Activated CD8-positive, alpha-beta memory T cell treated with anti-CD3 and anti-CD28 coated beads, Interleukin-2, amount 50 U/mL, for 1 hour (primary cell): Measurements from ENCODE around the gene ARFGEF2.
"Not testable (repeated sequence)": the region's sequence is repeated elsewhere in the genome, so short reads cannot be mapped to it uniquely, and the experiment has no call there.

Source experiments
- DNase-seq: peaks from one replicate; pipeline ENCODE4 v3.0.0-alpha.2; 2020; ENCODE audit errors: extremely low read depth

Gene ARFGEF2

DNA sequence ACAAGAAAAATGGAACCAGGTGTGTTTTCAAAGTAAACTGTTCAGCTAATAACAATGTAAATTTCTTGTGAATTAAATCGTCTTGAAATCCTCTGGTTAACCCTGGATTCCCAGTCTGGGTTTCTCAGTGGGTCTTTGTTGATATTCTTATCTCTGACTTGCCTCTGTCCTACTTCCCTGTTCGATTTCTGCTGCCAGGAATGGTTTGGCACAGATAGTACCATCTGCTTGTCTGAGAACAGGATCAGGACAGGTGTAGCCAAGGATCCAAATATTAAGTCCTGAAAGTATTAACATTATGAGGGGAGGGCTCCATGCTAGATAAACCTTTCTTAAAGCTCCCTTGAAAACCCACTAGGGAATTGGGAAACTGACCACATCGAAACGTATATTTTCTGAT lies 30.1 kb downstream of the ARFGEF2 start:
- no peak for DNase-seq

DNA sequence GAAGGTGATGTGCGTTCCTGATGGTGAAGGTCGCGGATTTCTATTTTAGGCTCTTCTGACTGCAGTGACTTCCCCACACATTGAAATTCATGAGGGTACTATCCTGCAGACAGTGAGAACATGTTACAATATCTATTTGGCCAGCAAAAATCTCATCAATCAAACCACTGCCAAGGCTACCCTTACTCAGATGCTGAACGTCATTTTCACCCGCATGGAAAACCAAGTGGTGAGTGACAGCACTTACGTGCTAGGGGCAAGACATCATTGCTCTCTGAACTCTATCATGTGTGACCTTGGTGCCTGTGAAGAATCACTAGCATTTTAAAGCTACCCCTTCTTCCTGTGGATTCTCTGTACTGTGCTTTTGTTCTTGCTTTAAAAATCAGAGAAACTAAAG lies 31.1 kb downstream of the ARFGEF2 start:
- DNase-seq = no peak

DNA sequence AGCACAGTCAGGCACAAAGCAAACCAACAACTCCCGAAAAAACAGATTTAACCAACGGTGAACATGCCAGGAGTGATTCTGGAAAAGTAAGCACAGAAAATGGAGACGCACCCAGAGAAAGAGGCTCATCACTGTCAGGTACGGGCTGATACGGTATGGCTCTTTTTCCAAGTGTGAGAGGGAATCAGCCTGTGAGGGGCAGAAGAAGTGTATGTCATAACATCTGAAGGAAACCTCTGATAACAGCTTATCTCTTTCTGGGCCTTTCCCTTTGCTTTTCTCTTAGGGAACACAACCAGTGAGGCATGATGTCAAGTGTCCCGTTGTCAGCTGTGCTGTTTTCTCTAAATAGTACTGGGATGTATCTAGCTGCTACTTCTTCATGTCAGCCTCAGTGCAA lies 32.1 kb downstream of the ARFGEF2 start:
- DNase-seq = no peak

DNA sequence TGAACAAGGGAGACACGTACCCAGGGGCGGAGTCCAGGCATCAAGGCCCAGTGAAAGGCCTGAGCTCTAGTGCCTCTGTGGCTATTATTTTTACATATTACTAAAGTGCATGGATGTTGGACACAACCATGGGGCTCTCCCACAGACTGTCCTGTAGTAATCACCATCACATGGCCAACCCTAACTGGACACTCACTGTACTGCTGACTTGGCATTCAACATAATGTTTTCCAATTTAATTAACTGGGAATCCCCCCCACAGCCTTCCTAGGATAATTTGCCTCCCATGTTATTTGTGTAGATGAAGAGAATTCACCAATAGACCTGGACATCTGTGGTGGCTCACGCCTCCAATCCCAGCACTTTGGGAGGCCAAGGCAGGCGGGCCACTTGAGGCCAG lies 34.5 kb downstream of the ARFGEF2 start:
- no peak for DNase-seq

DNA sequence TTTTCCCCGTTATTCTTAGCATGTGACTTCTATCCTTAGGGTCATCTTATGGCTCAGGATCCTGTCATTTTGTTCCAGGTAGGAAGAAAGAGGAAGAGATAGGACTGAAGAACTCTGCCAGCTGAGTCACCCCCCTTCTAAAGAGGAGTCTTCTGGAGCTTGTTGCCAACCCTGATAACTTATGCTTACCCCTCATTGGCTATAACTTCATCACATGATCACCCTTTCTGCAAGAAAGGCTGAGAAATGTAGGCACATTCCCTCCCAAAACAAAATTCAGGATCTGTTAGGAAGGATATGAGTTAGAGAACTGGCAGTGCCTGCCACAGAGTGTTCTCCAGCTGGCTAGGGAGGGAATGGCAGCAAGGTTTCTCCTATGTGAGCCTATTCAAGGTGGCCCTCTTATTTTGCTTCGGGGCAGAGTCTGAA lies 35.6 kb downstream of the ARFGEF2 start:
- no peak for DNase-seq

DNA sequence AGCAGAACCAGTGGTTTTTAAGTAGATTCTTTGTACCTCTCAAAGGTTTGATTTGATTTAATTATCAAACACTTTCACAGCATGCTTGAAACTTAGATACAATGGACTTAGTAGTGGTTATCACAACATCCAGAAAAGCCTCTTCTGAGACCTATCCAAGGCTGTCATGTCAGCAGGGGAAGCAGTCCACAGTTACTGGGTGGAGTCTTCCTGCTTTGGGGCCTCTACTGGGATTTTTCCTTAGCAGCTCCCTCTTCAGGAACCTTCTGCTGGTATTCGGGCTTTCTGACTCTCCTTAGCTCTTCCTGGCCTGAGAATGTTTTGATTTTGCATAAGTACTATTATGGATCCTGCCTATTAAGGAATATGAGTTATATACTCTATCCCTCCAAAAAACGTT lies 36.0 kb downstream of the ARFGEF2 start:
- DNase-seq = no peak

DNA sequence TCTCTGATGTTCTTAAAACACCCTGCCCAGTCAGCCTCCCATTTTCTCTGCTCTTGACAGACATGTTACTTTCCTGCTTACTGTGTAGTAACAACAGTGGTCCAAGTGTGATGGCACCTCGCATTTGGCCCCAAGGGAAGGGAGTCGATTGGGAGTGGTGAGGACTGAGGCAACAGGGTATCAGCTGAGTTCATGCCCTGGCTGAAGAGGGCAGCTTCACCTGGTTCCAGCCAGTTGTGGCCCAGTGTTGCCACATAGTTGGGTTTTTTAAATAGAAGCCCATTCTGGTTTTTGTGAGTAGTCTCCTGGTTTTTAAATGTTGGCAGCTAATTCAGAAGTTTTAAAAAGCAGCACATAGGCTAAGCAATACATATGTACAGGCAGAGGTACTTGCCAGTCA lies 37.2 kb downstream of the ARFGEF2 start:
- DNase-seq = no peak

DNA sequence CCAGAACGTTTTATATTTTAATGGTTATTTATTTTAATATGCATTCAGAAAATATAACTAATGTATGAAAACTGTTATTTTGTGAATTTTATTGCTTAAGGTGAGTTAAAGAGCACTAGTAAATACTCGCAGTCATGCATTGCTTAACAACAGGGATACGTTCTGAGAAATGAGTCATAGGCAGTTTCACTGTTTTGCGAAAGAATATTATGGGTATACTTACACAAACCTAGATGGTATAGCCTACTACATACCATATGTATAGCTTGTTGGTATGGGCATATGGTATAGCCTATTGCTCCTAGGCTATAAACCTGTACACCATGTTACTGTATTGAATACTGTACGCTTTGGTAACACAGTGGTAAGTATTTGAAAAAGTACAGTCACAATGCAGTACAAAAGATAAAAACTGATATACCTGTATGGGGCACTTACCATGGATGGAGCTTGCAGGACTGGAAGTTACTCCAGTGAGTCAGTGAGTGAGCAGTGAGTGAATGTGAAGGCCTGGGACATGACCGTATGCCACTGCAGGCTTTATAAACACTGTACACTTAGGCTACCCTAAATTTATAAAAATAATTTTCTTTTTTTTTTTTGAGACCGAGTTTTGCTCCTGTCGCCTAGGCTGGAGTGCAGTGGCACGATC lies 38.5 kb downstream of the ARFGEF2 start:
- DNase-seq = no peak

DNA sequence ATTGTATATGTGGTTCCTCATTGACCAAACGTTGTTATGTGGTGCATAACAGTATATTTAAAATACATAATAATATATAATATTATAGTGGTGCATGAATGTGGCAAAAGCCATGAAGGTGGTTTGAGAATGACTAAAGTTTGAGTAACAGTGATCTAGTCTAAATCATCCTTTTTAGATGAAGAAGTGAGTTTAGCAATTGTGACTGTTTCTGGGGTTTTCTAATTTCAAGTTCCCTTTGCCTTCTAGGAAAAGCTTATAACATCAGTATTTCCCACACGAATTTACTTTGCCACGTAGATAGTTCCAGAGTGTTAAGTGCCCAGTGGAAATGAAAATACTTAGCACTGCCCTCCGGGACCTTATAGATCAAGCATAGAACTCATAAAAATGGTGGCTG lies 40.9 kb downstream of the ARFGEF2 start:
- DNase-seq = no peak

DNA sequence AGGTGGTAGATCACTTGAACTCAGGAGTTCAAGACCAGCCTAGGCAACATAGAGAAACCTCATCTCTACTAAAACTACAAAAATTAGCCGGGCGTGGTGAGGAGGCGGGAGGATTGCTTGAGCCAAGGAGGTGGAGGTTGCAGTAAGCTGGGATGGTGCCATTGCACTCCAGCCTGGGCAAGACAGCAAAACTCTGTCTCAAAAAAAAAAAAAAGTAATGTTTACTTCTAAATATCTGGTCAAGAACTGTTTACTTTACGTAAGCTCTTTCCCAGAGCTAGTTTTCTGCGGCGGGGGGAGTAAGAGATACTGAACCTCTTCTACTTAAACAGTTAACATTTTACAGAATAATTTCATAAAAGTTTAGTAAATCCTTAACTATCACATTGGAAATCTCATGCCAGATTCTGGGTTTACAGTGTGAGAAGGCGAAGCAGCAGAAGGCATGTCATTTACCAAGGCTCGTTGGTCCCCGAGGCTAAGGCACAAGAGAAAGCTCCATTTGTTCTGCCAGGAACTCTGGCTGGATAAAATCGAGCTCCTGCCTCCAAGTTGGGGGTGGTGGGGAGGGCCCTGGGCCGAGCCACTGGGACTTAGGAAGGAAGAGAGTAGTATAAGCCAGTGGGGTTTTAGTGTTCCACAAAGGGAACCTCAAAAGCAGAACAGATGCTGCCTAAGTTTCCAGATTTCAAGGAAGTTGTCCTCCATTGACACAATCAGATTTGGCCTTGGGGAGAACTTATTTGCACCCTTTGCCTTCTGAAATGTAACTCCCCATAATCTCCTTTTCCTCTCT lies 41.7 kb downstream of the ARFGEF2 start:
- DNase-seq = no peak

DNA sequence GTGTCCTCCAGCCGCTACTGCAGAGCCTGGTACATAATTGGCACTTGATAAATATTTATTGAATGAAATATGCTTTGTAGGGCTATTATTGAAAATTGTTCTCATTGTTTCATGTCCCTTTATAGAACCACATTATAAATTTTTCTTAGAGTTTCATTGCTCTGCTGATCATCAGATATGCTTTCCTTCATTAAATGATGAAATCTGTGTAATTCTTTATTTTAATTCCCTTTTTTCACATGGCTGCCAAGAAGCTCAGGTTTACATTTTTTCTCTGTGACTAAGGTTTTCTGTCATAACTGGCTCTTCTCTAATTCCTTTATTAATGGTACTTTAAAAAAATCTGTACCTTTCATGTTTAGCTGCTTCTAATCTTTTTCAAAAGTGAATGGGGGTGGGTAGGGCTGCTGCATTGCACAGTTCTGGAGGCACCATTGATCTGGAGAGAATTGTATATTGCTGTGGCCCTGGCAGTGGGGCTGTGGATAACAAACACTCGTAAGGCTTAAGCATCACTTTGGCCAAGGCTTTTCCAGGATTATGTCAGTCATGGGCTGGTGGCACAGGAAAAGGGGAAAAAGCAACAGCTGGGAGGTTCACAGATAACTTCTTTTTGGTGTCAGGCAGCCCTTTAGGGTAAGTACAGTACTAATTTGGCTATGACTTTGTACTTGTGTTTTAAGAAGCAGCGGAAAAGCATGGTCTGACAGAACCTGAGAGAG lies 43.8 kb downstream of the ARFGEF2 start:
- DNase-seq = no peak

DNA sequence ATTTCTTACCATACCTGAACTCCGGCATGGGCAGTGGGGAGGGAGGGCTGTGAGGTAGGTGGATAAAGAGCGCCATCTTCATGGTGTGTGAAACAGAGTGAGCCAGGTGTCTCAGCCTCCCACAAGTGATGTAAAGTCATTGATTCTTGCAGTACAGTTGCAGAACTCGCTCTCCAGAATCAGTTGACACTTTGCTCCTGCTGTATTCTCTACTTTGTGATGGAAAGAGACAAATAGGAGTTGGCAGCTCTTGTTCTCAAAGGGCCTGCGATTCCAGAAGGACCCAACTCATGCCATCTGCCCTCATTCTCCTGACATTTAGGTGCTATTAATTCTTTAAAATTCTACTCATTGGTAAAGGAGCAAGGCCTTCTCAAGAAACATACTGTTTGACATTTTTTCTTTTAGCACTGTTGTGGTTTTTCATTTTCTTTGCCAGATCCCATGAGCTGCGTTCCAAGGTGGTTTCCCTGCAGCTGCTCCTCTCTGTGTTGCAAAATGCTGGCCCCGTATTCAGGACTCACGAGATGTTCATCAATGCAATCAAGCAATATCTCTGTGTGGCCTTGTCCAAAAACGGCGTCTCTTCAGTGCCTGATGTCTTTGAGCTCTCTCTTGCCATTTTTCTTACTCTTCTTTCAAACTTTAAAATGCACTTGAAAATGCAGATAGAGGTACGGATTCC lies 49.3 kb downstream of the ARFGEF2 start:
- no peak for DNase-seq

DNA sequence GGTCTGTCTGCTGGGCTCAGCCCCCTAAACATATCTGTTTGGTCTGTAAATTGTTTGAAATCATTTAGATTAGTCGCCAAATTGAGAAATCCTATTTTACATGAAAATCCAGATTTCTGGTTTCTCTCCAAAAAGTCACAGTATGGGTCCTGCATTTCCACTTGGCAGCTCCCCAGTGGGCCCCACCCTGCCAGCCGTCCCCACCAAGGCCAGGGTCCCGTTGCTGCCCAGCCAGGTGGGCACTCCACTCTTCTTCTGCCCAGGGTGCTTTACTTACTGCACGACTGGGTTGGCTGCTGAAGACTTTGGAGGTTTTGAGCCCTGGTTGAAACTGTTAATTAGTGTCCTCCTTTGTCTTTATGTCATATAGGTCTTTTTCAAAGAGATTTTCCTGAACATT lies 50.4 kb downstream of the ARFGEF2 start:
- no peak for DNase-seq

DNA sequence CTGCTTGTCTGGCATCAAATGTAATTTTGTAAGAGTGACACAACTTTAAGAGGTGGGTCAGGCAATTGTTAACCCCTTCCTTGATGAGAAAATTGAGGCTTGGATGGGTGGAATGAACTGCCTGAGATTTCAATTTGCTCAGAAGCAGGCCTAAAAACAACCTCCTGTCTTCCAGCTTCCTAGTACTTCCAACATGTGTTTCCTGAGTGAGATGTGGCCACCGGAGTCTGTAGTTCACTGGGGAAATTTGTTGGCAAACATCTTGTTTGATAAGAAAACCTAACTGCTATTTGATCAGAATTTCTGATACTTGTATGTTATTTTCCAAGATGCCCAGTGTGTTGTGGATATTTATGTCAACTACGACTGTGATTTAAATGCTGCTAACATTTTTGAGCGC lies 51.3 kb downstream of the ARFGEF2 start:
- no peak for DNase-seq

DNA sequence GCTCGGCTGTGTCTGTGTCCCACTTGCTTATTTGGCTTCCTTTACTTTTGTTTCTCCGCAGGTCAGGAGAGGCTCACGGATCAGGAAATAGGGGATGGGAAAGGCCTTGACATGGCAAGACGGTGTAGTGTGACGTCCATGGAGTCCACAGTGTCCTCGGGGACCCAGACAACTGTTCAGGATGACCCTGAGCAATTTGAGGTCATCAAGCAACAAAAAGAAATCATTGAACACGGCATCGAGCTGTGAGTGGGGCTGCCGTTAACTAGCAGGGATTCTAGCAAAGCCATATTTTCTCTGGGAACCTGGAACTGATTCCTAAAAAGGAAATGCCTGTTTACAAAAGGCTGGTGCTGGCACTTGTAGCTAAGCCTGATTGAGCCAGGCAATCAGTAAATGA lies 54.4 kb downstream of the ARFGEF2 start:
- DNase-seq = no peak

DNA sequence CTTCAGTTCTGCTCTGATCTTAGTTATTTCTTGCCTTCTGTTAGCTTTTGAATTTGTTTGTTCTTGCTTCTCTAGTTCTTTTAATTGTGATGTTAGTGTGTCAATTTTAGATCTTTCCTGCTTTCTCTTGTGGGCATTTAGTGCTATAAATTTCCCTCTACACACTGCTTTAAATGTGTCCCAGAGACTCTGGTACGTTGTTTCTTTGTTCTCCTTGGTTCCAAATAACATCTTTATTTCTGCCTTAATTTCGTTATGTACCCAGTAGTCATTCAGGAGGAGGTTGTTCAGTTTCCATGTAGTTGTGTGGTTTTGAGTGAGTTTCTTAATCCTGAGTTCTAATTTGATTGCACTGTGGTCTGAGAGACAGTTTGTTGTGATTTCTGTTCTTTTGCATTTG lies 58.5 kb downstream of the ARFGEF2 start:
- not testable (repeated sequence) for DNase-seq

DNA sequence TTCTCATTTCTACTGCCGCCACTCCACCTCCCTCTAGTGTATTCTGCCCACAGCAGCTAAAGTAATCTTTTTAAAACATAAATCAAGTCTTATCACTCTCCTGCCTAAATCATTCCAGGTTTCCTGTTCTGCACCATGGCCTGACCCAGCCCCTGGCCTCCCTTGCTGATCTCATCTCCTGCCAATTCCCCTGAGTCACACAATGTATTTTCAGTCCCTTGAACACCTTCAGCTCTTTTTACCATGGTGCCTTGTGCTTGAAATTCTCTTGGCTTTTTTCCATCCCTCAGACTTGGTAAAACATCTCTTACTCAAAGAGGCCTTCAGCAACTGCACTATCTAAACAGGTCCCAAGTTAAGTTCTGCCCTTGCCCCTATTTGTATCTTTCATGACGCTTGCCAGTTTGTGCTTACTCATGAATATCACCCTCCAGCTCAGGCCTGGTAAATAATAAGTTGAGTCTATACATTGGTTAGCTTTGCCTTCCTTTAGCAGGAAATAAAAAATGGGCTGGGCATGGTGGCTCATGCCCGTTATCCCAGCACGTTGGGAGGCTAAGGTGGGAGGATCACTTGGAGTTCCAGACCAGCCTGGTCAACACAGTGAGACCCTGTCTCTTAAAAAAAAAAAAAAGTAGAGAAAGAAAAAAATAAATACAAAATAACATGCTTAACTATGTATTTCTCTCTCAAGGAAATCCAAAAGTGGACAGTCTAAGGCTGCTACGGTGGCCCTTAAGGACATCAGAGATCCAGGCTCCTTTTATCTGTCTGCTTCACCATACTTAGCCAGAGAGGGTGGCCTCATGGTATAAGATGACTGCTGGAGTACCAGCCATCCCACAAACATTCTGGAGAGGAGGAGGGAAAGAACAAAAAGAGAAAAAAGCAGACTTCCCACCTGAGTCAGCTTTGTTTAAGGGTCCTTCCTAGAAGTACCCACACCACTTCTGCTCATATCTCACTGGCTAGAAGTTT lies 62.2 kb downstream of the ARFGEF2 start:
- no peak for DNase-seq

DNA sequence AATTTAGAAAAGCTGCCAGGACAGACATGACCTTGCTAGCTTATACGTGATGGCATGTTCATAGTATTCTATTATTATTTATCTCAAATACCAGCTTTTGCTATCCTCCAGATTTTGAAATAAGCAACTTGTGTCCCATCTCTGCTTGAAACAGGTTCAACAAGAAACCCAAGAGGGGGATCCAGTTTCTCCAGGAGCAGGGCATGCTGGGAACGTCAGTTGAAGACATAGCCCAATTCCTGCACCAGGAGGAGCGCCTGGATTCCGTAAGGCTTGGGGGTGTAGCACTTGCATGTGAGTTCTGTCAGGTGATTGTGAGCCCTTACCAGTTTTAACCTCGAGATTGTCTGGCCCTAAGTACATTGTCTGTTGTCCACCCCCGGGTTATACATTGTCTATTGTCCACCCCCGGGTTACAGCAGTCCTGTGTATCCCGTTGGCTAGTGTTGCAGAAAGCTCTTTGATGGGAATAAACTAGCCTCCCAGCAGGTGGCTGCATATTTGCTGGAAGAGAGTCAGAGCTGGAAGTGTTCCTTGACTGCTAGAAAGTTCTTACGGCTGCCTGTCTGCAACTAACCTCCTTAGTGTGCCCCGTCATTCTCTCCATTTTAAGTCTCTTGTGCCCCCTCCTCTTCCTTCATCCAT lies 63.2 kb downstream of the ARFGEF2 start:
- no peak for DNase-seq

DNA sequence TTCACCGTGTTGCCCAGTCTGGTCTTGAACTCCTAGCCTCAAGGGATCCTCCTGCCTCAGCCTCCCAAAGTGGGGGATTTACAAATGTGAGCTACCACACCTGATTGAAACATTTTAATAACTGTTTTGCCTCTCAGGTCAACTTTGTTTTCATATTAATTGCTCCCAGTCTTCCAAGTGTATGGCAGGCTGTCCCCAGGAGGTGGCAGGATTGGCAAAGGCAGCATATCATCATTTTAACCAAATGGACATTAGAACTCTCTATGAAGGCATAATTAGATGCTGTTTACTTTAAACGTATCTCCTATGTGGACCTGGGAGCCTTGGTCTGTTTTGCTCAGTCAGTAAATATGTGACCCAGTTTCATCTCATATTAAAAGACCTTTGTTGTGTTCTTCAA lies 65.4 kb downstream of the ARFGEF2 start:
- no peak for DNase-seq

DNA sequence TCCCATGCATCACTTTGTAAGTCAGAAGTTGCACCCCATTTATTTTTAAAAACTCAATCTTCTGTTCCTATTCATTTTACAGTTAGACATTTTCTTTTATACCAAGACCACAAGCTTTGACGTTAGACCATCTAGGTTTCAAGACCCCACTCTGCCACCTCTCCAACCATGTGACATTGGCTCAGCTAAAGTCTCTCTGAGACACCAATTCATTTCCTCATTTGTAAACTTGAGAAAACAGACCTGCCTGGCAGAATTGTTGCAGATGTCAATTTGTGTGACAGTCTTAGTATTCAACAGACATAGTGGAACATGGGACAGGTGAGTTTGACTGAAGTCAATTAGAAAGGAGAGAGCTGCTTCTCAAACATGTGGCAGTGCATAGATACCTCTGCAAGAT lies 69.0 kb downstream of the ARFGEF2 start:
- DNase-seq = no peak

DNA sequence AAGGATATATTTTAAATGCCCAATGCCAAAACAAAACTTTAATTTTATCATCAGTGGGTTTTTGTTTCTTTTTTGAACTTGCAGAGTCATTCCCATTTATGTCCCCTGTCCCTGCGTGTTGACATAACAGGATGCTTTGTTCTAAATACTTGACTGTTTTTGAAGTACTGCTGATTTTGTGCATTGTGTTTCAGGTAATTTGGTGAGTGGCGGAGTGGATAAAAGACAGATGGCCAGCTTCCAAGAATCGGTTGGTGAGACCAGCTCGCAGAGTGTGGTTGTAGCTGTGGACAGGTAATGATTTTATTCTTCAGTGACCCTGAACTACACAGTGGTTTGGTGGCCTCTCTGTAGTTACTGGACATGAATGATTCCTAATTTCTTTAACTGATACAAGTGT lies 74.1 kb downstream of the ARFGEF2 start:
- no peak for DNase-seq
